IMR-90 (cell line): ENCODE results near the gene SLC27A2. TPM values are rescaled to one million over a fixed set of nuclear protein-coding genes. Genes with fewer than 3 reads are reported as not detected.
A peak's percentile ranks its signal among the peaks of the same experiment; 100 is the strongest.

ENCODE experiments used
- ATAC-seq: fragments of 200-7000 bp; cut with Tn5 transposase; 2 replicates; pipeline ENCODE4 v1.9.1; 2020; ENCODE audit warnings: low read depth, mild to moderate bottlenecking, moderate library complexity
- BruUV-seq: library from RNA; stranded (reverse); fragments of 400-500 nt; replicated peaks from 2 replicates; lab custom pipeline; 2021; lab: Mats Ljungman, UMichigan
- CTCF ChIA-PET: fragments of 300-600 bp; formaldehyde crosslinking; extraction: SDS; loops from one replicate; lab custom pipeline; 2021; ENCODE audit warnings: antibody characterized with exemption; lab: Yijun Ruan, JAX
- POLR2A ChIA-PET: fragments of 300-600 bp; sonication (Branson Sonifier 250); formaldehyde crosslinking; loops from one replicate; lab custom pipeline; 2022; ENCODE audit warnings: antibody characterized with exemption; ENCODE audit not compliant: unreplicated experiment; lab: Charles Lee
- DNase-seq: peaks from one replicate; pipeline ENCODE4 v3.0.0; 2013
- H2AFZ ChIP-seq: replicated peaks from 2 replicates; pipeline ENCODE3; 2013; ENCODE audit warnings: low read length, mild to moderate bottlenecking; ENCODE audit not compliant: poor library complexity
- H2AK5ac ChIP-seq: 2 replicates; pipeline ENCODE4 v1.6.1; 2013; ENCODE audit warnings: low read depth, low read length, inconsistent platforms
- H2AK9ac ChIP-seq: replicated peaks from 2 replicates; pipeline ENCODE3; 2013; ENCODE audit warnings: mild to moderate bottlenecking, low read depth, low read length, moderate library complexity; ENCODE audit not compliant: poor library complexity
- H2BK120ac ChIP-seq: 2 replicates; pipeline ENCODE4 v1.6.1; 2013; ENCODE audit warnings: low read depth, low read length, inconsistent platforms
- H2BK15ac ChIP-seq: 3 replicates; pipeline ENCODE4 v1.6.1; 2013; ENCODE audit warnings: low read depth, low read length, inconsistent platforms
- H2BK20ac ChIP-seq: 2 replicates; pipeline ENCODE4 v1.6.1; 2013; ENCODE audit warnings: low read depth, mild to moderate bottlenecking, inconsistent platforms, low read length, moderate library complexity
- H2BK5ac ChIP-seq: 2 replicates; pipeline ENCODE4 v1.6.1; 2013; ENCODE audit warnings: mild to moderate bottlenecking, low read depth, low read length, inconsistent platforms; ENCODE audit not compliant: poor library complexity, severe bottlenecking
- H3K14ac ChIP-seq: replicated peaks from 2 replicates; pipeline ENCODE4 v1.6.1; 2013; ENCODE audit warnings: low read depth, low read length, inconsistent platforms
- H3K18ac ChIP-seq: 2 replicates; pipeline ENCODE4 v1.6.1; 2013; ENCODE audit warnings: low read depth, low read length, control low read depth
- H3K23ac ChIP-seq: 2 replicates; pipeline ENCODE4 v1.6.1; 2013; ENCODE audit warnings: low read depth, low read length, inconsistent platforms
- H3K27ac ChIP-seq: 2 replicates; pipeline ENCODE4 v1.5.1; 2013; ENCODE audit warnings: mild to moderate bottlenecking, control low read depth, low read length; ENCODE audit not compliant: insufficient read depth
- H3K27me3 ChIP-seq: 2 replicates; pipeline ENCODE4 v1.6.1; 2013; ENCODE audit warnings: low read length; ENCODE audit not compliant: control insufficient read depth, insufficient read depth
- H3K36me3 ChIP-seq: 2 replicates; pipeline ENCODE4 v1.6.1; 2013; ENCODE audit warnings: low read length, mixed read lengths; ENCODE audit not compliant: control insufficient read depth, insufficient read depth
- H3K4ac ChIP-seq: 2 replicates; pipeline ENCODE4 v1.6.1; 2013; ENCODE audit warnings: low read depth, low read length, inconsistent platforms
- H3K4me1 ChIP-seq: 2 replicates; pipeline ENCODE4 v1.6.1; 2013; ENCODE audit warnings: low read length, mixed read lengths; ENCODE audit not compliant: control insufficient read depth, insufficient read depth
- H3K4me2 ChIP-seq: 2 replicates; pipeline ENCODE4 v1.6.1; 2013; ENCODE audit warnings: low read depth, mild to moderate bottlenecking, control low read depth, low read length, moderate library complexity
- H3K4me3 ChIP-seq: 2 replicates; pipeline ENCODE4 v1.5.1; 2013; ENCODE audit warnings: low read depth, mild to moderate bottlenecking, control low read depth, low read length, moderate library complexity; ENCODE audit not compliant: insufficient read depth
- H3K56ac ChIP-seq: 2 replicates; pipeline ENCODE4 v1.6.1; 2013; ENCODE audit warnings: low read length, inconsistent platforms; ENCODE audit not compliant: insufficient read depth; ENCODE audit errors: extremely low read depth
- H3K79me1 ChIP-seq, 2 experiments: 2 replicates each; pipeline ENCODE4 v1.6.1; 2013; ENCODE audit warnings: low read length in 2 of 2, inconsistent platforms in 1 of 2, low read depth in 1 of 2
- H3K9ac ChIP-seq: 2 replicates; pipeline ENCODE4 v1.6.1; 2013; ENCODE audit warnings: low read depth, low read length, control low read depth
- H3K9me1 ChIP-seq: 2 replicates; pipeline ENCODE4 v1.6.1; 2013; ENCODE audit warnings: low read length, inconsistent platforms; ENCODE audit not compliant: insufficient read depth
- H3K9me3 ChIP-seq: 2 replicates; pipeline ENCODE4 v1.6.1; 2013; ENCODE audit warnings: low read length; ENCODE audit not compliant: control insufficient read depth, insufficient read depth
- H4K20me1 ChIP-seq: 2 replicates; pipeline ENCODE4 v1.6.1; 2013; ENCODE audit warnings: low read length, inconsistent platforms; ENCODE audit not compliant: insufficient read depth
- H4K5ac ChIP-seq: 2 replicates; pipeline ENCODE4 v1.6.1; 2013; ENCODE audit warnings: mild to moderate bottlenecking, low read depth, low read length, control low read depth
- H4K8ac ChIP-seq, 2 experiments: 2 replicates each; pipeline ENCODE4 v1.6.1; 2013; ENCODE audit warnings: low read depth in 2 of 2, low read length in 2 of 2, control low read depth in 1 of 2, inconsistent platforms in 1 of 2
- H4K91ac ChIP-seq: 2 replicates; pipeline ENCODE4 v1.6.1; 2013; ENCODE audit warnings: low read depth, low read length, inconsistent platforms; ENCODE audit not compliant: insufficient read depth
- CEBPB ChIP-seq: IDR thresholded peaks from 2 replicates; pipeline ENCODE4 v1.6.1; 2012; ENCODE audit warnings: low read depth, low read length, improper control_type of control experiment
- MAFK ChIP-seq: IDR thresholded peaks from 2 replicates; pipeline ENCODE4 v1.6.1; 2012; ENCODE audit warnings: low read depth, low read length, improper control_type of control experiment
- POLR2A ChIP-seq: IDR thresholded peaks from 2 replicates; pipeline ENCODE4 v1.6.1; 2012; ENCODE audit warnings: mild to moderate bottlenecking, low read depth, low read length
- RAD21 ChIP-seq: IDR thresholded peaks from 2 replicates; pipeline ENCODE4 v1.6.1; 2012; ENCODE audit warnings: low read length, improper control_type of control experiment
- RCOR1 ChIP-seq: IDR thresholded peaks from 2 replicates; pipeline ENCODE4 v1.6.1; 2012; ENCODE audit warnings: mild to moderate bottlenecking, low read length, improper control_type of control experiment; ENCODE audit not compliant: insufficient replicate concordance
- RFX5 ChIP-seq: IDR thresholded peaks from 2 replicates; pipeline ENCODE4 v1.8.0; 2012; ENCODE audit warnings: low read depth, mild to moderate bottlenecking, low read length, moderate library complexity
- SMC3 ChIP-seq: fragments of 150-350 bp; IDR thresholded peaks from 2 replicates; pipeline ENCODE4 v1.6.1; 2016; ENCODE audit warnings: low read depth, mild to moderate bottlenecking, antibody characterized with exemption, low read length, moderate library complexity
- USF2 ChIP-seq: fragments of 150-350 bp; IDR thresholded peaks from 2 replicates; pipeline ENCODE4 v1.6.1; 2017; ENCODE audit warnings: mild to moderate bottlenecking, antibody characterized with exemption, low read length, low read depth
- WGBS, 2 experiments: methylation state at CpG; one replicate each; pipeline versions ENCODE4 v1.1.5 to v1.1.7; 2013; ENCODE audit warnings: missing lambda C conversion rate in 2 of 2; ENCODE audit not compliant: insufficient read length in 1 of 2; ENCODE audit errors: extremely low coverage in 2 of 2; 5-methylcytosine and 5-hydroxymethylcytosine counted together
- dilution Hi-C: fragments of 300-500 bp; cut with HindIII; formaldehyde crosslinking; loops from one replicate; pipeline ENCODE4 v1.14.3; 2018; ENCODE audit warnings: low sequenced_read_pairs; ENCODE audit not compliant: unreplicated experiment
- in situ Hi-C: fragments of 300-500 bp; cut with MboI; formaldehyde crosslinking; loops from 3 replicates; pipeline ENCODE4 v1.14.3; 2019; ENCODE audit warnings: low sequenced_read_pairs, inconsistent platforms, mixed read lengths
- intact Hi-C: fragments of 100-400 bp; cut with micrococcal nuclease; formaldehyde crosslinking; loops from 2 replicates; pipeline ENCODE4 v1.10.0; 2022
- polyA plus RNA-seq, 3 experiments: library from polyadenylated mRNA; depleted of rRNA; stranded (reverse); fragments of >200 nt; gene quantifications; 2 replicates each; pipeline ENCODE4 v1.2.3, GENCODE V29; 2012; ENCODE audit warnings: low replicate concordance in 1 of 3
- total RNA-seq: library from RNA; depleted of rRNA; stranded (reverse); fragments of >200 nt; gene quantifications from 2 replicates; pipeline ENCODE4 v1.2.3, GENCODE V29; 2012

SLC27A2 gene
- total and polyA plus RNA-seq, 2 of the 4 experiments (the other 2 are of a cell fraction) = under 0.01 TPM; not detected in 1

- Histone ChIP-seq H3K9ac (no peak overlapping the region), H3K27ac (no peak overlapping the region), H3K4ac (no peak overlapping the region), H2AK5ac (no peak overlapping the region), H3K4me2 (no peak overlapping the region), H4K20me1 (no peaks in the 10 kb centered on the region), H3K9me1 (peaks cover 6% of the 10 kb centered on the region; the same call in 1 of the 2 replicates), H4K5ac (no peak overlapping the region), H3K9me3 (no peaks in the 10 kb centered on the region), H3K18ac (no peak overlapping the region), H3K14ac (no peak overlapping the region), H3K56ac (no peak overlapping the region), H2BK20ac (no peak overlapping the region), H3K4me3 (no peak overlapping the region), H4K8ac (no peak overlapping the region), H2BK15ac (no peak overlapping the region), H2BK120ac (no peak overlapping the region), H4K91ac (no peak overlapping the region), H3K27me3 (peaks cover 15% of the 10 kb centered on the region), H3K23ac (no peak overlapping the region), H2AK9ac (no peak overlapping the region), H3K36me3 (no peaks in the 10 kb centered on the region), H2BK5ac (no peak overlapping the region), H3K4me1 (peaks cover 2% of the 10 kb centered on the region; the same call in 1 of the 2 replicates), H3K79me1 (no peaks in the 10 kb centered on the region), H2AFZ (no peak overlapping the region)
- ATAC-seq (no peak), DNase-seq (peak; percentile 15)
- dilution Hi-C loops (no loop called here), intact Hi-C loops (no loop called here), in situ Hi-C loops (no loop called here)
- TF ChIP-seq POLR2A (no peak), RAD21 (no peak), SMC3 (no peak), CEBPB (no peak), RCOR1 (no peak), USF2 (no peak), RFX5 (no peak), MAFK (no peak)
- WGBS, 2 experiments = no CpG with 5 or more reads among the region's 4 CpGs
- ChIA-PET CTCF (no interaction called here), POLR2A (no interaction called here)
- BruUV-seq = no TSS peak
Observed at GRCh38 chr15:50248994-50249582, 67.1 kb downstream of the SLC27A2 start.
